Measurements from ENCODE around the gene TCF21.
A peak's percentile ranks its signal among the peaks of the same experiment; 100 is the strongest.

Gene TCF21

DNA sequence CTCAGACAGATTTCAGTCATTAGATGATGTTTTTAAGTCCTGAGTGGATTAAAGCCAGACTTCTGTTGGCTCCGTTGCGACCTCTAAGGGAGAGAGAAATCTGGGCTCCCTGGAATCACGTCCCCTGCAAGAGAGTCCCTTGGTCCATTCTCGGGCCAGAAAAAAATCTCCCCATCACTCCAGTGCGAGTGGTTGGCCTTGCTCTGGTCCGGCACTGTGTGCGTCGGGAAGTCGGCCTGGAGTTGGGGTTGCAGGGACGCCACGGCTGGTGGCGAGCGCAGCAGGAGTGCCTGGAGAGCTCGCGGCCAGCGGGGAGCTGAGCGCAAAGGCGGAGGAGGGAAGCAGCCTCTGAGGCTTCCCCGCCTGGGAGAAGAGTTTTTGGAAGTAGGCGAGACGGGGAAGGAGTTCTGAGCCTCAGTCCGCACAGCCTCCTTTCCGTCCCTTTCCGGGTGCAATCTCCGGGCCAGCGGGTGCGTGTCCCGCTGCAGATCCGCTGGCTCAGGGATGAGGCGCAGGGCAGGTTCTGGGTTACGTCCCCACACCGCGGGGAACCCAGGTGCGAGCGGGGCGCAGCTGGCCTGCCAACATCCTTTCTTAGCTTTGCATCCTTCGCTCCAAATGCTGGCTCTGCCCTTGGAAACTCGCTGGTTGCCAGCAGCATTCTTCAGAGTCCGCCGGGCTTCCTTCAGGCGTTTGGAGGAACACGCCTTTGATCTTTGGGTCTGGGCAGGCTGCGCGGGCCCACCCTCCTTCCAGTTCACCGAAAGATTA, 6.8 kb downstream of the TCF21 start:
- ChIA-PET POLR2A (interaction anchor here (0.7 to 1.0 kb wide), 2 partner anchors 225 to 326 kb away, joined by 3 read pairs; no protein-coding TSS in a partner anchor), CTCF (interaction anchor here (0.7 to 6.3 kb wide), 6 partner anchors 8 to 327 kb away, joined by 3 to 39 read pairs (median 7); no protein-coding TSS in a partner anchor)
- peak overlapping the region; percentile 37 for H3K4me3 ChIP-seq (ENCODE audit: low read depth, low read length)
- TF ChIP-seq, protein P1, sequence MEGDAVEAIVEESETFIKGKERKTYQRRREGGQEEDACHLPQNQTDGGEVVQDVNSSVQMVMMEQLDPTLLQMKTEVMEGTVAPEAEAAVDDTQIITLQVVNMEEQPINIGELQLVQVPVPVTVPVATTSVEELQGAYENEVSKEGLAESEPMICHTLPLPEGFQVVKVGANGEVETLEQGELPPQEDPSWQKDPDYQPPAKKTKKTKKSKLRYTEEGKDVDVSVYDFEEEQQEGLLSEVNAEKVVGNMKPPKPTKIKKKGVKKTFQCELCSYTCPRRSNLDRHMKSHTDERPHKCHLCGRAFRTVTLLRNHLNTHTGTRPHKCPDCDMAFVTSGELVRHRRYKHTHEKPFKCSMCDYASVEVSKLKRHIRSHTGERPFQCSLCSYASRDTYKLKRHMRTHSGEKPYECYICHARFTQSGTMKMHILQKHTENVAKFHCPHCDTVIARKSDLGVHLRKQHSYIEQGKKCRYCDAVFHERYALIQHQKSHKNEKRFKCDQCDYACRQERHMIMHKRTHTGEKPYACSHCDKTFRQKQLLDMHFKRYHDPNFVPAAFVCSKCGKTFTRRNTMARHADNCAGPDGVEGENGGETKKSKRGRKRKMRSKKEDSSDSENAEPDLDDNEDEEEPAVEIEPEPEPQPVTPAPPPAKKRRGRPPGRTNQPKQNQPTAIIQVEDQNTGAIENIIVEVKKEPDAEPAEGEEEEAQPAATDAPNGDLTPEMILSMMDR (IDR thresholded peaks at IDR 0.05; ENCODE audit: insufficient read depth, low read length, missing control alignments), result no peak
- no peak for DNase-seq (ENCODE audit: low read depth, low spot score)

DNA sequence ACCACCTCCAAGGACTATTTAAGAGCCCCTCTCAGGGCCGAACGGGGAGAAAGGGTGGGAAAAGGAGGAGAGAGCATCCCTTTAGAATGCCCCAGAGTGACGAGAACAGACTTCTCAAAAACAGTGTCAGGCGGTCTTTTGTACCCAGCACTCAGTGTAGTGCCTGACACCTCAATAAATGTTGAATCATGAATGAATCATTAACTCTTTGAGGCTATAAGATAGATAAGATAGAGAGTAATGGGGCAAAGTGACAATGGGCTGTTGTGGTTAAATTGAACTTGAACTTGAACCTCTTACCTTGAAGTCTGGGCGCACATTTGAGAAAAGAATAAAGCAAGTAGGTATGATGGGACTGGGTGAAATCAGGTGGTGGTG, 7.4 kb downstream of the TCF21 start:
- TF ChIP-seq, protein P1 (IDR thresholded peaks at IDR 0.05; ENCODE audit: insufficient read depth, low read length, missing control alignments), result no peak
- no peak for DNase-seq (ENCODE audit: low read depth, low spot score)
- ChIA-PET POLR2A (no interaction called here), CTCF (interaction anchor here (1.1 to 6.3 kb wide), 6 partner anchors 13 to 328 kb away, joined by 3 to 39 read pairs (median 8); no protein-coding TSS in a partner anchor)
- H3K4me3 ChIP-seq (ENCODE audit: low read depth, low read length), result no peak overlapping the region

DNA sequence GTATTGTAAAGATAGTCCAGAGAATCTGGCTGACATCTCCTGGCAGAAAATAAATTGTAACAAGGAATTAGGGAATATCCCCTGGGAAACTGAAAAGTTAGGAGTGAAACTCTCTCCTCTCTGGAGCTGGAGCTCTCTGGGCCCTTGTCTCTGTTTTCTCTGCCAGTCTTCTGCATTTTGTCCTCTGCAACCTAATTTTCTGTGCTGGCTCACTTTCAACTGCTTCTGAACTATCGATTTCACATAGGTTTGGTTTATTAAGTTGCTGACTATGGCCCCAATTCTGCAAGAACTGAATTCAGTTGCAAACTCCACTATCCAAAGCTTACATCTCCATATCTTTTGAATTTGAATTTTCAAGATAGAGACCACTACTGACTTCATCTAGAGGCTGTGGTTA, 9.3 kb downstream of the TCF21 start:
- H3K4me3 ChIP-seq (ENCODE audit: low read depth, low read length), result no peak overlapping the region
- CTCF ChIA-PET, result interaction anchor here (1.0 to 2.9 kb wide), 4 partner anchors 8 to 329 kb away, joined by 3 to 14 read pairs (median 4); no protein-coding TSS in a partner anchor
- POLR2A ChIA-PET, result interaction anchor here (0.7 kb wide), 1 partner anchor 194 kb away, joined by 3 read pairs; no protein-coding TSS in a partner anchor
- TF ChIP-seq, protein P1 (IDR thresholded peaks at IDR 0.05; ENCODE audit: insufficient read depth, low read length, missing control alignments), result no peak
- no peak for DNase-seq (ENCODE audit: low read depth, low spot score)

DNA sequence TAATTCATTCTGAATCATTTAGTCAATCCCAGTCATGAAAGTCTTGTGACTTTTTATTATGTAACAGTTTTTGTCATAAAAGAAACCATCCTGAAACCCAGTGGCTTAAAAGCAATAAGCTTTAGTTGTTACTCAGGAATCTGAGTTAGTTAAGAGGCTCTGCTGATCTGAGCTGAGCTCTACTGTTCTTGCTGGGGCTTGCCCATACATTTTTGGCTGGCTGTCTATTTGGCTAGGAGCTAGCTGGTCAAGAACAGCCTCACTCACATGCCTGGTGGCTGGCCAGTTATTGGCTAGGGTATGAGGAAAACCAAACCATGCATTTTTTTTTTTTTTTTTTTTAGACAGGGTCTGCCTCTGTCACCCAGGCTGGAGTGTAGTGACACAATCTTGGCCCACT, 10.6 kb downstream of the TCF21 start:
- TF ChIP-seq, protein P1 (IDR thresholded peaks at IDR 0.05; ENCODE audit: insufficient read depth, low read length, missing control alignments), result no peak
- POLR2A ChIA-PET, result interaction anchor here (1.2 kb wide), 1 partner anchor 330 kb away, joined by 5 read pairs; no protein-coding TSS in a partner anchor
- DNase-seq (ENCODE audit: low read depth, low spot score), result no peak
- CTCF ChIA-PET, result interaction anchor here (0.5 to 1.5 kb wide), 2 partner anchors 331 to 398 kb away, joined by 3 read pairs; no protein-coding TSS in a partner anchor
- no peak overlapping the region for H3K4me3 ChIP-seq (ENCODE audit: low read depth, low read length)

DNA sequence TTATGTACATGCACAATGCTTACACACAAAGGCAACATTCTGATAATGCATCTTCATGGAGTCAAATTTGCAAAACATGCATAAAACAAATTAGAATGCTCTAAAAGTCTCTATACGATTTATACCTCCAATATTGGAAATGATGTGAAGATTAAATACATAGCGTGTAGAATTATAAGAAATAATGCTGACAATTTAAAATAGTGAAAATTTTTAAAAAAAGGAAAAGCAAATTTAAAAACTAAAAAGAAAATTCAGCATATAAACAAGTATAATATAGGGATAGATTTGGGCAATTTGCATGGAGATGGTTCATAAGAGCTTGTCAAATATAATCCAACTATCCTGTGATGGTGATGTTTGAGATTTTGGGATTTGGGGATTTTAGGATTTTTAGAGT, 14.9 kb downstream of the TCF21 start:
- ChIA-PET POLR2A (no interaction called here), CTCF (interaction anchor here (0.6 to 1.0 kb wide), 3 partner anchors 9 to 161 kb away, joined by 3 to 4 read pairs (median 3); no protein-coding TSS in a partner anchor)
- DNase-seq (ENCODE audit: low read depth, low spot score), result no peak
- H3K4me3 ChIP-seq (ENCODE audit: low read depth, low read length), result no peak overlapping the region
- TF ChIP-seq, protein P1 (IDR thresholded peaks at IDR 0.05; ENCODE audit: insufficient read depth, low read length, missing control alignments), result no peak

DNA sequence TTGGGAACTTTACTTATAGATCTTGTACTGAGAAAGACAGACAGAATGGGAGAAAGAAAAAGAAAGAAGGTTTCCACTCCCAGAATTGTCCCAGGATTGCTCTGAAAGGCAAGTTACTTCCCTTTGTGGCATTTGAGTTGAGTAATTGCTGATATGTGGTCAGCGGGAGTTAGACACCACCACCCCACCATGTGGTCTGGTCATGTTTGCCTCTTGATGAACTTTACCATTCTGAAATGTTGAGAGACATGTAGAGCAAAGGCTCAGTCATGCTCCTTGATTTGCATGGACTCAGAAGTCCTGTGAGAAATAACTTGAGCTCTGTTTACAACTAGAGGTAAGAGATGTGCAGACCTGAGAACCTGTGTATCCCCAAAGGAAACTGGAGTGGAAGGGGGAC, 17.1 kb downstream of the TCF21 start:
- CTCF ChIA-PET, result interaction anchor here (0.6 to 3.2 kb wide), 8 partner anchors 8 to 336 kb away, joined by 3 to 29 read pairs (median 5); no protein-coding TSS in a partner anchor
- H3K4me3 ChIP-seq (ENCODE audit: low read depth, low read length), result no peak overlapping the region
- no peak for DNase-seq (ENCODE audit: low read depth, low spot score)
- TF ChIP-seq, protein P1 (IDR thresholded peaks at IDR 0.05; ENCODE audit: insufficient read depth, low read length, missing control alignments), result no peak
- POLR2A ChIA-PET, result no interaction called here

All from AG04449 (cell line).